HG02943 (cell line): ENCODE data around the gene SHQ1.
"Not testable (repeated sequence)": the region's sequence is repeated elsewhere in the genome, so short reads cannot be mapped to it uniquely, and the experiment has no call there.

Experiments
- ATAC-seq: cut with Tn5 transposase; IDR thresholded peaks from one replicate; pipeline ENCODE4 v1.9.1; 2021; ENCODE audit warnings: mild to moderate bottlenecking, low read depth, moderate library complexity; ENCODE audit not compliant: unreplicated experiment

Gene SHQ1

GRCh38 chr3:72722930-72723726 is 125.1 kb downstream of the SHQ1 start:
- ATAC-seq: no peak

- ATAC-seq: no peak
Observed at GRCh38 chr3:72721683-72722381, 126.4 kb downstream of the SHQ1 start.

GRCh38 chr3:72720566-72720965 is 127.7 kb downstream of the SHQ1 start:
- ATAC-seq: no peak

GRCh38 chr3:72719137-72719536 is 129.1 kb downstream of the SHQ1 start:
- ATAC-seq: no peak

- ATAC-seq: not testable (repeated sequence)
Observed at GRCh38 chr3:72714135-72714534, 134.1 kb downstream of the SHQ1 start.

- ATAC-seq: not testable (repeated sequence)
Observed at GRCh38 chr3:72710471-72710870, 137.8 kb downstream of the SHQ1 start.

- ATAC-seq: no peak
Observed at GRCh38 chr3:72708441-72708840, 139.8 kb downstream of the SHQ1 start.

GRCh38 chr3:72702997-72703396 is 145.2 kb downstream of the SHQ1 start:
- no peak for ATAC-seq

- ATAC-seq: no peak
Observed at GRCh38 chr3:72702390-72702789, 145.9 kb downstream of the SHQ1 start.

DNA sequence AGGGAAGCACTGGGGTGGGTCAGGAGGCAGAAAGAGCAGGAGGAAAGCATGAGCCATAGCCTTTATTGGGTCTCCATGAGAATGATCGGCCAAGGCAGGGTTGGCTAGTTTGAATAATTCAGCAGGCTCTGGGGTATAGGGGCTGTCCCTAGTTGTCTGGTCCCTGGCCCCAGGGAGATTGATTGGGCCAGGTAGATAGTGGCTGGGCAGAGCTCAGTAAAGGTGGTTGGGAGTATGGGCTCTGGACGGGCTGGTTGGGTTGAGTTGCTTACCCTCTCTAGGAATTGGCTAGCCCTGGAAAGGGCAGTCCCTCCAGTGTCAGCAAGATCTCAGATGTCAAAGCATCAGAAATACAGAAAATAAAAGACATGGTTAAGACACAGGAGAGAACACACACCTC is 148.1 kb downstream of the SHQ1 start:
- ATAC-seq: no peak

- ATAC-seq: no peak
Observed at GRCh38 chr3:72699631-72700030, 148.6 kb downstream of the SHQ1 start.
